Hepatocyte (in vitro differentiated cells): ENCODE measurements around the gene PEX26. TPM values are rescaled to one million over a fixed set of nuclear protein-coding genes. Genes with fewer than 3 reads are reported as not detected.

ENCODE experiments used
- DNase-seq: peaks from one replicate; pipeline ENCODE4 v3.0.0-alpha.2; 2016; ENCODE audit warnings: low spot score
- H2AFZ ChIP-seq: fragments of 200-600 bp; sonication (generic); 2 replicates; pipeline ENCODE4 v1.6.0; 2016; ENCODE audit warnings: antibody characterized with exemption, mild to moderate bottlenecking
- H3K27ac ChIP-seq: fragments of 200-600 bp; sonication (generic); 2 replicates; pipeline ENCODE4 v1.5.1; 2016; ENCODE audit warnings: mild to moderate bottlenecking
- H3K27me3 ChIP-seq: fragments of 200-600 bp; sonication (generic); 2 replicates; pipeline ENCODE4 v1.6.1; 2016
- H3K36me3 ChIP-seq: fragments of 200-600 bp; sonication (generic); replicated peaks from 2 replicates; pipeline ENCODE4 v1.5.1; 2016; ENCODE audit warnings: low read depth; ENCODE audit not compliant: insufficient read depth
- H3K4me1 ChIP-seq: fragments of 200-600 bp; sonication (generic); 2 replicates; pipeline ENCODE4 v1.5.1; 2016; ENCODE audit warnings: mild to moderate bottlenecking, moderate library complexity; ENCODE audit not compliant: insufficient read depth
- H3K4me2 ChIP-seq: fragments of 200-600 bp; sonication (generic); 2 replicates; pipeline ENCODE4 v1.6.0; 2016
- H3K4me3 ChIP-seq: fragments of 200-600 bp; sonication (generic); 2 replicates; pipeline ENCODE4 v1.5.1; 2016; ENCODE audit warnings: mild to moderate bottlenecking
- H3K79me2 ChIP-seq: fragments of 200-600 bp; sonication (generic); 2 replicates; pipeline ENCODE4 v1.6.0; 2017; ENCODE audit warnings: mild to moderate bottlenecking
- H3K9me2 ChIP-seq: fragments of 200-600 bp; sonication (generic); replicated peaks from 2 replicates; pipeline ENCODE4 v1.6.0; 2017; ENCODE audit warnings: mild to moderate bottlenecking; ENCODE audit not compliant: insufficient read depth
- H3K9me3 ChIP-seq: fragments of 200-600 bp; sonication (generic); 2 replicates; pipeline ENCODE4 v1.5.1; 2016; ENCODE audit warnings: low read depth, mild to moderate bottlenecking
- H4K20me1 ChIP-seq: fragments of 200-600 bp; sonication (generic); 2 replicates; pipeline ENCODE4 v1.6.0; 2016; ENCODE audit warnings: mild to moderate bottlenecking; ENCODE audit not compliant: insufficient read depth, poor library complexity, severe bottlenecking
- EZH2 ChIP-seq: fragments of 200-600 bp; sonication (generic); IDR thresholded peaks from 2 replicates; pipeline ENCODE4 v1.6.1; 2016; ENCODE audit warnings: antibody characterized with exemption, mild to moderate bottlenecking, borderline replicate concordance
- EZH2phosphoT487 ChIP-seq: fragments of 200-600 bp; sonication (generic); IDR thresholded peaks from one replicate; pipeline ENCODE4 v1.6.1; 2018; ENCODE audit warnings: antibody characterized with exemption, mild to moderate bottlenecking, low read depth, moderate library complexity; ENCODE audit not compliant: unreplicated experiment, severe bottlenecking
- WGBS: methylation state at CpG from one replicate; pipeline ENCODE4 v1.1.6; 2016; ENCODE audit warnings: low lambda C conversion rate; ENCODE audit errors: missing lambda C conversion rate; 5-methylcytosine and 5-hydroxymethylcytosine counted together
- polyA plus RNA-seq: library from polyadenylated mRNA; unstranded; fragments of >200 nt; fragmentation: Nextera tagmentation; extraction: Ambion mirVana; gene quantifications from 2 replicates; pipeline ENCODE4 v1.2.1, GENCODE V29; 2016
- total RNA-seq: library from RNA; depleted of rRNA; stranded (reverse); fragments of >200 nt; gene quantifications from 2 replicates; pipeline ENCODE4 v1.2.3, GENCODE V29; 2014
- TF ChIP-seq, protein P1 (sequence below): fragments of 200-600 bp; sonication (generic); IDR thresholded peaks from 2 replicates; pipeline ENCODE4 v1.5.1; 2016; ENCODE audit warnings: antibody characterized with exemption, mild to moderate bottlenecking; ENCODE audit not compliant: poor library complexity

PEX26 gene
- total and polyA plus RNA-seq, 2 experiments from 2014 or later, result 5.4 to 30.9 TPM

DNA sequence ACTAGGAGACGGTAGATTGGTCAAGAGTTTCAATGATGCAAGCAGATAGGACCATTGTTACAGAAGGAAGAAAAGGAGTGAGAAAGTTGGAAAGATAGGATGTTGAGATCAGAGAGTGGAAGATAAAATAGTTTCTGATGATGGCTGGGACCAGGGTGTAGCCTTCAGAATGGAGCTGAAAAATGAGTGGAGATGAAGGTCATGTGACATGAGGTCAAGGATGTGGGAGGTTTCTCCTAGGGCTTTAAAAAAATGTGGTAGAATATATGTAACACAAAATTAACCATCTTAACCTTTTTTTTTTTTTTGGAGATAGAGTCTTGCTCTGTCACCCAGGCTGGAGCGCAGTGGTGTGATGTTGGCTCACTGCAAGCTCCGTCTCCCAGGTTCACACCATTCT, 18.3 kb upstream of the PEX26 start:
- Histone ChIP-seq H3K9me3 (no peaks in the 10 kb centered on the region), H3K4me3 (no peak overlapping the region), H3K36me3 (no peaks in the 10 kb centered on the region), H3K27ac (peak overlapping the region; percentile 96), H3K27me3 (no peaks in the 10 kb centered on the region), H2AFZ (no peak overlapping the region), H3K9me2 (no peaks in the 10 kb centered on the region), H3K4me2 (no peak overlapping the region), H3K4me1 (peaks cover 49% of the 10 kb centered on the region), H4K20me1 (no peaks in the 10 kb centered on the region), H3K79me2 (no peaks in the 10 kb centered on the region)
- WGBS, result 94% methylated on average over 3 of the region's 3 CpGs
- no peak for DNase-seq
- TF ChIP-seq, protein P1, sequence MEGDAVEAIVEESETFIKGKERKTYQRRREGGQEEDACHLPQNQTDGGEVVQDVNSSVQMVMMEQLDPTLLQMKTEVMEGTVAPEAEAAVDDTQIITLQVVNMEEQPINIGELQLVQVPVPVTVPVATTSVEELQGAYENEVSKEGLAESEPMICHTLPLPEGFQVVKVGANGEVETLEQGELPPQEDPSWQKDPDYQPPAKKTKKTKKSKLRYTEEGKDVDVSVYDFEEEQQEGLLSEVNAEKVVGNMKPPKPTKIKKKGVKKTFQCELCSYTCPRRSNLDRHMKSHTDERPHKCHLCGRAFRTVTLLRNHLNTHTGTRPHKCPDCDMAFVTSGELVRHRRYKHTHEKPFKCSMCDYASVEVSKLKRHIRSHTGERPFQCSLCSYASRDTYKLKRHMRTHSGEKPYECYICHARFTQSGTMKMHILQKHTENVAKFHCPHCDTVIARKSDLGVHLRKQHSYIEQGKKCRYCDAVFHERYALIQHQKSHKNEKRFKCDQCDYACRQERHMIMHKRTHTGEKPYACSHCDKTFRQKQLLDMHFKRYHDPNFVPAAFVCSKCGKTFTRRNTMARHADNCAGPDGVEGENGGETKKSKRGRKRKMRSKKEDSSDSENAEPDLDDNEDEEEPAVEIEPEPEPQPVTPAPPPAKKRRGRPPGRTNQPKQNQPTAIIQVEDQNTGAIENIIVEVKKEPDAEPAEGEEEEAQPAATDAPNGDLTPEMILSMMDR, result no peak
- TF ChIP-seq EZH2phosphoT487, result no peak
- TF ChIP-seq EZH2, result no peak

DNA sequence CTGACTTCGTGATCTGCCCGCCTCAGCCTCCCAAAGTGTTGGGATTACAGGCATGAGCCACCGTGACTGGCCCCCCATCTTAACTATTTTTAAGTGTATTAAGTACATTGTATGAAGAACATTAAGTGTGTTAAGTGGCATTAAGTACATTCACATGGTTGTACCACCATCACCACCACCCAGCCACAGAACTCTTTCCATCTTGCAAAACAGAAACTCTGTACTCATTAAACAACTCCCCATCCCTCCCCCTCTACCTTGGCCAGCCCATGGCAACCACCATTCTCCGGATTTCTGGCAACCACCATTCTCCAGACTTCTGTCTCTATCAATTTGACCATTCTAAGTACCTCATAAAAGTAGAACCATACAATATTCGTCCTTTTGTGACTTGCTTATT, 17.8 kb upstream of the PEX26 start:
- H2AFZ ChIP-seq, result no peak overlapping the region
- H4K20me1 ChIP-seq, result no peaks in the 10 kb centered on the region
- H3K4me2 ChIP-seq, result no peak overlapping the region
- TF ChIP-seq EZH2, result no peak
- TF ChIP-seq EZH2phosphoT487, result no peak
- TF ChIP-seq, protein P1, result no peak
- H3K9me2 ChIP-seq, result no peaks in the 10 kb centered on the region
- H3K9me3 ChIP-seq, result no peaks in the 10 kb centered on the region
- peak overlapping the region; percentile 96 for H3K27ac ChIP-seq
- H3K36me3 ChIP-seq, result no peaks in the 10 kb centered on the region
- no peaks in the 10 kb centered on the region for H3K79me2 ChIP-seq
- no peak for DNase-seq
- H3K4me3 ChIP-seq, result no peak overlapping the region
- H3K4me1 ChIP-seq, result peaks cover 49% of the 10 kb centered on the region
- H3K27me3 ChIP-seq, result no peaks in the 10 kb centered on the region
- 80% methylated on average over 5 of the region's 5 CpGs for WGBS

DNA sequence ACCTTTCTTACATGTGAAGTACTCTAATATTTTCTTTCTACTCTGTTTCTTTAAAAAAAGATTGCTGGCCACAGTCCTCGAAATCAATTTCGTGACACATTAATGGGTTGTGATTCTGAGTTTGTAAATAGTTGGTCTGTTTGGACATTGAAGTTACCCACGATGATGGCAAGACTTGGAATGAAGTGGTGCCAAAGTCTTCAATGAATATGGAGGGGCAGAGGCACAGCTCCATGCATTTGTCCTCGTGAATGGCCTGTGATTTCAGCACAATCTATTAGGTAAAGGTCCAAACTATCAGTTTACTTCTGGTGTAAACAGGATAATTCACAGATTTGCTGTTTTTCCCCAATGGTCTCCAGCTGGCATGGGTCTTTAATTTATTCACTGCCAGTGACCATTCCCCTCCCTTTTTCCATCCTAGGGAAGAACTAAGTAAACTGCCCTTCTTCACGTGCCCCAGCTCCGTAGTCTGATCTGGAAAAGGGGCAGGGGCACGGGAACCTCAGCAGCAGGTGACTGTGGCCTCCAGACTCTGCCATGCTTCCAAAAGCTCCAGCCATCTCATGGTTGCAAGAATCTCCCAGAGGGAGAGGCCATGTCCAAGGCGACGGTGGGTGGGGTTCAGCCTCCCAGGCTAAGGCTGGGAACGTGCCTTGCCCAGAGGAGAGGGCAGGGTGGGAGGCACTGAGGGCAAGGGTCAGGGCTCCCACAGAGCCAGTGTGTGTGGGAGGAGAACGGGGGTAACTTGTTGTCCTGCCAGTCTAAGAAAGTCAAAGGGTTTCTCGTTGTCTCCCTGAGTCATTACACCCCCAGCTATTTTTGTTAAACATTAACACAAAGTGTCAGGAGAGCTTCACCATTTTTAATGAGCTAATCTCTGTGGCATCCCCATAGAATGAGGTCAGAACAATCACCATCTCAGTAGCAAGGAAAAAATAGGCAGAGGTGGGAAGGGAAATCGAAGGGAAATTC, 16.9 kb upstream of the PEX26 start:
- no peaks in the 10 kb centered on the region for H4K20me1 ChIP-seq
- H3K27ac ChIP-seq, result peak overlapping the region; percentile 96
- H3K79me2 ChIP-seq, result no peaks in the 10 kb centered on the region
- no peak overlapping the region for H3K4me3 ChIP-seq
- no peak overlapping the region for H2AFZ ChIP-seq
- no peaks in the 10 kb centered on the region for H3K9me2 ChIP-seq
- no peak overlapping the region for H3K4me2 ChIP-seq
- no peak for TF ChIP-seq EZH2phosphoT487
- TF ChIP-seq EZH2, result no peak
- TF ChIP-seq, protein P1, result no peak
- H3K36me3 ChIP-seq, result no peaks in the 10 kb centered on the region
- H3K9me3 ChIP-seq, result no peaks in the 10 kb centered on the region
- DNase-seq, result peak; percentile 76
- H3K27me3 ChIP-seq, result no peaks in the 10 kb centered on the region
- WGBS, result 60% methylated on average over 13 of the region's 13 CpGs
- H3K4me1 ChIP-seq, result peaks cover 43% of the 10 kb centered on the region
